HG02678 (cell line): ENCODE data around the gene SPINK4.

Experiments used
- ATAC-seq: cut with Tn5 transposase; IDR thresholded peaks from one replicate; pipeline ENCODE4 v1.9.1; 2021; ENCODE audit warnings: mild to moderate bottlenecking, moderate library complexity; ENCODE audit not compliant: unreplicated experiment

SPINK4 gene

DNA sequence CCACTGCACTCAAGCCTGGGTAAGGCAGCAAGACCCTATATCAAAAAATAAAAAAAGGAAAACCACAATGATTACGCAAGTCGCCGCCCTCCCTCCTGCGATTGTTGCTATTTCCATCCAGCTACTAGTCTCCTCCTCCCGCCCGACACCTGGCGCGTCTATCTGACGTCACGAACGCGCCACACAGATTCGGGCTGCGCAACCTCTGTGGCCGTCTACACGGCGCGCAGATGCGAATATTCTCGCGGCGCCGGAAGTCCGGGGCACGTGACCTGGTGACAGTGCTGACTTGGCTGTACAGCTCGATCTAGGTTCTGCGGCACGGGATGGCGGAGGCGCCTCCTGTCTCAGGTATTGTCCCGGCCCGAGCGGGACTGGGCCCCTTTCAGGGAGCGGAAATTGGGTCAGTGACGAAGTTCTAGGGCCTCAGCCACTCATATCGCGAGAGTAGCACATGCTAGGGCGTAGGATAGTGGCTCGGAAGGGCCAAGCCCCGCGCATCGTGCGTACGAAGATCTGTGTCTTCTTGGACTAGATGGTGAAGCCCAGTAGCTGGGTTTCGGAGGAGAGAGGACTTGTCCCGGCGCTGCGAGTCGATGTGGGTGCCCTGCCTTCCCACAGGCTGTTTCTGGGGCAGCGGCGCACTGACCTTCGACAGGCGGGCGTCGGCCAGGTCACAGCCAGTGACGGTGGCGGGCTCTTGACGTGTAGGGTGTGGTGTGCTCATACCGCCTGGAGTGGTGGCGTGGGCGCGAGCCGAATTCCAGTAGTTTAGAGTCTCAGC lies 50.5 kb downstream of the SPINK4 start, which contains the start of gene NFX1:
Gene NFX1, plus strand, starts transcription at position 270 of the 784 bp plus-strand sequence. Its CDS starts 57 bp downstream, at position 327.
- ATAC-seq: peak; percentile 89

DNA sequence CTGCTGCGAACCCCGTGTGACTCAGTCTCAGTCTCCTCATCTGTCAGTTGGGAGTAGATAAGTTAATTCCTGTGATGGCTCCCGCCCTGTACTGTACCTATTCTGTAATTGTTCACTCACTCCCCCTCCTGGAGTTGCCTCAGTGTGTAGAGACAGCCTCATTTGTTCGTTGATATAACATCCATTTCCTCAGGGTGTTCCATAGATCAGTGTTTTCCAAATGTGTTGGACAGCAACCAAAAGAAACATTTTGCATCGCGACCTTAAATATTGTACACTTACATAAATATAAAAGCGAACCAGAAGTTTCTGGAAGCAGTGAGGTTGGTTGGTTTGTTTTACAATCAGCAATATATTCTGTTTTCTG lies 51.0 kb downstream of the SPINK4 start:
- ATAC-seq: no peak

DNA sequence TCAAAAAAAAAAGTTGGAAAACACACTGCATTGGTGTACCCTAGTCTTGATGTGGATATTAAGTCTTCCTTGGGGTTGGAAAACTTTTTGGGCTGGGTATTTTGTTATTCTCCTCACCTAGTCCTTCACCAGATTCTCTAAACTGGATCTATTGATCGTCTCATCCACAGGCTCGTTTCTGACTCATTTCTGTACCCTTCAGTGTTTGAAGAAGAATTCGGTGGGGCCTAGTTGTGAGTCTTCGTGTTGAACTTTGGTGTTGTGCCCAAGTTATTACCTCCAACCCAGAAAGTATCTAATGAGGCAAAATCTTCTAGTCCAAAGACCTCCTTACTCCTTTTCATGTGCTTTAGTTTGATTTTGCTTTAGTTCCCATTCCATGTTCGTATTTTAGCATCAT lies 51.9 kb downstream of the SPINK4 start:
- ATAC-seq: no peak

DNA sequence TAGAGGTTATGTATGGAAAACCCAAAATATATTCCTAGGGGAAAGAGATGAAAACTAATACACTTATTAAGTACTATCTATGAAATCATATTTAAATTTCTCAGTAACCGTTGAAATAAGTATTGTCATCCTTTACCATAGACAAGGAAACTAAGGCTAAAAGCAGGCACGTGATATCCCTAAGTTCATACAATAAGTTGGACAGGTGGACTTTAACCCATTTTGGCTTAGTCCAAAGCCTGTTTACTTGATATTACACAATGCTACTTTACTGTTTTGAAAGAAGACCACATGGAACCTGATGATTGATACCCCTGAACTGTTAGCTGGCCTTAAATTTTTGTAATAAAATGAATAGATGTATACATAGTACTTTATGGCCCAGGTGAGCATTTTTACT lies 53.8 kb downstream of the SPINK4 start:
- ATAC-seq: no peak

DNA sequence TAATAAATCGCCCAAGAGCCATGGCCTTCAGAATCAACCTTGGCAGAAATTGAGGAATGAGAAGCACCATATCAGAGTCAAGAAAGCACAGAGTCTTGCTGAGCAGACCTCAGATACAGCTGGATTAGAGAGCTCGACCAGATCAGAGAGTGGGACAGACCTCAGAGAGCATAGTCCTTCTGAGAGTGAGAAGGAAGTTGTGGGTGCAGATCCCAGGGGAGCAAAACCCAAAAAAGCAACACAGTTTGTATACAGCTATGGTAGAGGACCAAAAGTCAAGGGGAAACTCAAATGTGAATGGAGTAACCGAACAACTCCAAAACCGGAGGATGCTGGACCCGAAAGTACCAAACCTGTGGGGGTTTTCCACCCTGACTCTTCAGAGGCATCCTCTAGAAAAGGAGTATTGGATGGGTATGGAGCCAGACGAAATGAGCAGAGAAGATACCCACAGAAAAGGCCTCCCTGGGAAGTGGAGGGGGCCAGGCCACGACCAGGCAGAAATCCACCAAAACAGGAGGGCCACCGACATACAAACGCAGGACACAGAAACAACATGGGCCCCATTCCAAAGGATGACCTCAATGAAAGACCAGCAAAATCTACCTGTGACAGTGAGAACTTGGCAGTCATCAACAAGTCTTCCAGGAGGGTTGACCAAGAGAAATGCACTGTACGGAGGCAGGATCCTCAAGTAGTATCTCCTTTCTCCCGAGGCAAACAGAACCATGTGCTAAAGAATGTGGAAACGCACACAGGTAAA lies 54.9 kb downstream of the SPINK4 start:
- ATAC-seq: no peak

DNA sequence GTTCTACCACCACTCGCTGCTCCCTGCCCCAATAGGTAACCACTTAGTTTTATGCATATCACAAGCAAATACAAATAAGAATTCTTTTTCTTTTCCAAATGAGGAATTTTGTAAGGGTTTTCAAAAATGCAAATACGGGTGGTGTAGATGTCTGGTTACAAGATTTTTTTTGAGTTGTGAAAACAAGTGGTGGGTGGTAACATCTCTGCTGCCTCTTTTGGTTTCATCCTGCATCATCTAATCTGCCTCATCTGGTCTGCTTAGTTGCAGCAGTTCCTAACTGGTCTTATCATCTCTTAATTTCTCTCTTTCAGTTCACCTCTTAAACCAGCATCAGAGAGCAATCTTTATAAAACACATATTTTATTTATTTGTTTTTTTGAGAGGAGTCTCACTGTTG lies 55.6 kb downstream of the SPINK4 start:
- peak; percentile 45 for ATAC-seq

DNA sequence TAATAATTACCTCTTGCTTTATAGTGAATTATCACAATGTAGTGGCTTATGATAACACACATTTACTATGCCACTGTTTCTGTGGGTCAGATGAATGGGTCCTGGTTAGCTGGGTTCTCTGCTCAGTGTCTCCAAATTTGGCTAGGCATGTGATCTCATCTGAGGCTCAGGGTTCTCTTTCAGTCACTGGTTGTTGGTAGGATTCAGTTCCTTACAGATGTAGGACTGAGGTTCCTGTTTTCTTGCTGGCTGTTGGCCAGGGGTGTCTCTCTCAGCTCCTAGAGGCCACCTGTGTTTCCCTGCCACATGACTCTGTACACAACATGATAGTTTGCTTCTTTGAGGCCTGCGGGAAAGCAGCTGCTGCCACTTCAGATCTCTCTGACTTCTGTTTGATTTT lies 57.5 kb downstream of the SPINK4 start:
- ATAC-seq: peak; percentile 93
